NCI-H2029 treated with DMSO at 0.1 percent for 48 hours (cell line): ENCODE results near the gene F2RL1.
A peak's percentile ranks its signal among the peaks of the same experiment; 100 is the strongest.
"Not testable (repeated sequence)": the region's sequence is repeated elsewhere in the genome, so short reads cannot be mapped to it uniquely, and the experiment has no call there.

Experiments used
- DNase-seq: peaks from one replicate; lab custom pipeline; 2025; lab: John Stamatoyannopoulos, UW

Gene F2RL1

DNA sequence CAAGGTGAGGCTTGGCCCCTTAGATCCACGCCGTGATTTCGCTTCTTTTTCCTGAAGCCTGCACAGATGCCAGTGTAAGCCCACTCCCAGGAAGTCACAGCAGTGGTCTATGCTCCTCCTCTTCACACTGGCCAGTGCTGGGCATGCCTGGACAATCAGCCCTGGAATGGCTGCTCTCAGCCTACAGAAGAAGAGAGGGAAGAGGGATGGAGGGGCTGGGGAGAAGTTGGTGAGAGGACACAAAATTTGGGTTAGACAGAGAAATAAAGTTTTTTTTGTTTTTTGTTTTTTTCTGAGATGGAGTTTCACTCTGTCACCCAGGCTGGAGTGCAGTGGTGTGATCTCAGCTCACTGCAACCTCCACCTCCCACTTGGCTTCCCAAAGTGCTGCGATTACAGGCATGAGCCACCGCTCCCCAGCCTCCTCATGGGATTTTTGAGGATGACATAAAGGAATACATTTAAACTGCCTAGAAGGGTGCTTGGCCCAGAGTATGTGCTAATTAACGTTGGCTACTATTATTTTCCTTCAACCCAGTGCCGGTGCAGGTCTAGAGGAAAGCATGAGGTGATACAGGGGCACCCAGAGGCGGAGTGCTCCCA is 31.8 kb downstream of the F2RL1 start:
- DNase-seq, result no peak

DNA sequence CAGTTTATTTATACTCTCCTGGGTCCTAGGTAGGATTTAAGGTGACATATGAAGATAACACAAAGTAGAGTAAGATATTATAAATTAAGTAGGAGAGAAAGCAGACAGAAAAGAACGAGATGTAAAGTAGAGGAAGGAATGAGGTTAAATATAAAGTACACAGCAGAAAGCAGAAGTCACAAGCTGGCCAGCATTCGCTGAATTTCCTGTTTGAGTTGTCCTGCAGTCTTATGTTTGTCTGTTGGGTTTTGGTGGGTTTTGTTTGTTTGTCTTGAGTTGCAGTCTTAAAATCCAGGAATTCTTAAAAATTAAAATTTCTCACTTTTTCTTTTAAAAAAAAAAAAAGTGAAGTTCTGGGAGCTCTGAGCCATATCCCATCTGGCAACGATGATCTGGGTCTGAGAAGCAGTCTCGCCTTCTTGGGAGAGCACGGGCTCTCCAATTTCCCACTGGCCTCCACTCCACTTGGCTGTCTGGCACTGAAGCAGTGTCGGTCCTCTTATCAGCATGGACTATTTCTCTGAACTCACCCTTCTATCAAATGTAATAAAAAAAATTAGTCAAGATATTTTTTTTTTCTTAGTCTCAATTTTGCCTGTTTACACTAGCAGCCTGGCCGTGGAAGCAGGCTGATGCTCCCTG is 33.0 kb downstream of the F2RL1 start:
- no peak for DNase-seq

DNA sequence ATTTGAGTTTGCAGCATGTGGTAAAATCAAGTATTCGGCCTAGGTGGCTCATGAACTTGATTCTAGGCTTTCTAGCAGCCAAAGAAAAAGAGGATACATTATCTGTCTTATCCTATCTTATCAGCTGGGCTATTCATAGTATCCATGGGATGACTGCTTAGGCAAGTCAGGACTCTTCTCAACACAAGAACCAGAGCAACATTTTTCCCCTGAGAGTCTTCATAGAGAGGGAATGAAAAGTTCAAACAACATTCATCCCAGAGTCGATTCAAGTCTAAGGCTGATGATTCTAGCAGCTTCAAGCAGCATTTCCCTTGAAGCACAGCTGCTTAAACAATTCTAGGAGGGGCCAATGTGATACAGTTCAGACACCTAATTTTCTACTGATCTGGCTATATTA is 33.9 kb downstream of the F2RL1 start:
- no peak for DNase-seq

DNA sequence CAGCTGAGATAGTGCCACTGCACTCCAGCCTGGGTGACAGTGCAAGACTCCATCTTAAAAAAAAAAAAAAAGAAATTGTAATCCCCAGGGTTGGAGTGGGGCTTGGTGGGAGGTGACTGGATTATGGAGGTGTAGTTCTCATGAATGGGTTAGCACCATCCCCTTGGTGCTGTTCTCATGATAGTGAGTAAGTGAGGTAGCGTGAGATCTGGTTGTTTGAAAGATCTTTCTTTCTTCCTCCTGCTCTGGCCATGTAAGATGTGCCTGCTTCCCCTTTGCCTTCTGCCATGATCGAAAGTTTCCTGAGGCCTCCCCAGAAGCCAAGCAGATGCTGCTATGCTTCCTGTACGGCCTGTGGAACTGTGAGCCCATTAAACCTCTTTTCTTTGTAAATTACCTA is 34.9 kb downstream of the F2RL1 start:
- not testable (repeated sequence) for DNase-seq

DNA sequence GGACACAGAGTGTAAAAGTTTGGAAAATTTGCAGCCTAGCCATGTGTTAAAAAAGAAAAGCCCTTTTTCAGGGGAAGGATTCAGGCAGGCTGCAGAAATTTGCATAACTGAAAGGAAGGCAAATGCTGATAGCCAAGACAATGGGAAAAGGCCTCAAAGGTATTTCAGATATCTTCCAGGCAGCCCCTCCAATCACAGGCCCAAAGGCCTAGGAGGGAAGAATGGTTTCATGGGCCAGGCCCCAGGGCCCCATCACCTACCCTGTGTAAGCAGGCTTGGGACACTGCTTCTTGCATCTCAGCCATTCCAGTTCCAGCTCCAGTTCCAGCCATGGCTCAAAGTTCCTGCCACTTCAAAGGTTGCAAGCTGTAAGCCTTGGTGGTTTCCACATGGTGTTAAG is 35.8 kb downstream of the F2RL1 start:
- no peak for DNase-seq

DNA sequence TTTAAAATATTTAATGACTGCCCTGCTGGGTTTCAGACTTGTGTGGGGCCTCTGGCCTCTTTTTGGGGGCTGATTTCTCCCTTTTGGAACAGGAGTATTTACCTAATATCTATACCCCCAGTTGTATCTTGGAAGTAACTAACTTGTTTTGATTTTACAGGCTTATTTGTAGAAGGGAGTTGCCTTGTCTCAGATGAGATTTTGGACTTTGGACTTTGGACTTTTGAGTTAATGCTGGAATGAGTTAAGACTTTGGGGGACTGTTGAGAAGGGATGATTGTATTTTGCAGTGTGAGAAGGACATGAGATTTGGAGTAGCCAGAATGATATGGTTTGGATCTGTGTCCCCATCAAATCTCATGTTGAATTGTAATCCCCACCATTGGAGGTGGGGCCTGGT is 36.7 kb downstream of the F2RL1 start:
- DNase-seq, result not testable (repeated sequence)

DNA sequence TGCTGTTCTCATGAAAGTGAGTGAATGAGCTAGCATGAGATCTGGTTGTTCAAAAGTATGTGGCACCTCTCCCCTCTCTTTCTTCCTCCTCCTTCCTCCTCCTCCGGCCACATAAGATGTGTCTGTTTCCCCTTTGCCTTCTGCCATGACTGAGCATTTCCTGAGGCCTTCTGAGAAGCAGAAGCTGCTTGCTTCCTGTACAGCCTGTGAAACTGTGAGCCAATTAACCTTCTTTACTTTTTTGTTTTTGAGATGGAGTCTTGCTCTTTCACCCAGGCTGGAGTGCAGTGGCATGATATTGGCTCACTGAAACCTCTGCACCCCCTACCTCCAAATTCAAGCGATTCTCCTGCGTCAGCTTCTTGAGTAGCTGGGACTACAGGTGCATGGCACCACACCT is 37.1 kb downstream of the F2RL1 start:
- DNase-seq, result no peak

DNA sequence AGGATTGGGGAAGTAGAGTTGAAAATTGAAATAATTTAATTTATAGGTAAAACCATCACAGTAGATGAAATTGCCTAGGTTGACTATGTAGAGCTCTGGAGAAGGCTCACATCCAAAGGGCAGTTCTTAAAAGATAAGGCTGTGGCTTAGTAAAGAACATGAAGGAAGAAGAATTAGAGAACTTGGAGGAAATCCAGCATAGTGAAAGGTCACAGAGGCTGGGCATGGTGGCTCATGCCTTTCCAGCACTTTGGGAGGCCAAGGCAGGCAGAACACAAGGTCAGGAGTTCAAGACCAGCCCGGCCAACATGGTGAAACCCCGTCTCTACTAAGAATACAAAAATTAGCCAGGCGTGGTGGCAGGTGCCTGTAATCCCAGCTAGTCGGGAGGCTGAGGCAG is 38.0 kb downstream of the F2RL1 start:
- not testable (repeated sequence) for DNase-seq

DNA sequence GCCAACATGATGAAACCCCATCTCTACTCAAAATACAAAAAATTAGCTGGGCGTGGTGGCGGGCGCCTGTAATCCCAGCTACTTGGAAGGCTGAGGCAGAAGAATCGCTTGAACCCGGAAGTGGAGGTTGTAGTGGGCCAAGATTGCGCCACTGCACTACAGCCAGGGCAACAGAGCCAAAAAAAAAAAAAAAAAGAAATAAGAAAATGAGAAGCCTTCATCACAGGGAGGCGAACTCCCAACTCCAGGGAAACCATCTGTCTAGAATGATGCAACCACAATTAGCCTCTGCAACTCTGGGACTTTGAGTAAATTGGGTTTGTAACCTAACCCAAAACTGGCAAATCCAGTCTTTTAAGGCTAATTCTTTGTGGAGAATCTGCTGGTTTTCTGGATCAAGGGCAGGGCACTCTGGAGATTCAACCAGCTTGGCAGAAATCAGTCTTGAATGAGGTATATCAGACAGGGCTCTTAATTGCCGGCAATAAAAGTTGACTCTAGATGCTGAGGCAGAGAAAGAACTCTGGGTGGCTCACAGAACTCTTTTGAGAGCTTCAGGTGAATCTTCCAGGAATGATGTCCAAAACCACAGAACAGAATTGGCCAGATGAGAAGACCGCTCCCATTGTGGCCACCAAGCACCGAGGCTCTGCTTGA is 40.9 kb downstream of the F2RL1 start:
- no peak for DNase-seq

DNA sequence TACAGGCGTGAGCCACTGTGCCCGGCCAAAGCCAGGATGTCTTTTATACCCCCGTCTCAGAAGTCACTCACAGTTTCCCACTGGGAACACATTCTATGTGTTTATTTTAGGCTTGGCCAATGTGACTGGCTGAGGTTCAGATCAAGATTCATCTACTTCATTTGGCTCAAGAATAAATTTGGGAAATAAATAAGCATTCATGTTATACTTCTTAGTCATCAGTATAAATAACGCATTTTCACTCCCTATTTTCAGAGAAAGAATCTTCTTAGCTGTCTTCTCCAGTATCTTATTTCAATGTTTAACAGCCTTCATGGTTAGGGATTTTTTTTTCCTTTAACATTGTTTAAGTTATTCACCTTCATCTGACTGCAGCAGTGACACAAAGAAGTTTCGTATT is 42.8 kb downstream of the F2RL1 start:
- no peak for DNase-seq

DNA sequence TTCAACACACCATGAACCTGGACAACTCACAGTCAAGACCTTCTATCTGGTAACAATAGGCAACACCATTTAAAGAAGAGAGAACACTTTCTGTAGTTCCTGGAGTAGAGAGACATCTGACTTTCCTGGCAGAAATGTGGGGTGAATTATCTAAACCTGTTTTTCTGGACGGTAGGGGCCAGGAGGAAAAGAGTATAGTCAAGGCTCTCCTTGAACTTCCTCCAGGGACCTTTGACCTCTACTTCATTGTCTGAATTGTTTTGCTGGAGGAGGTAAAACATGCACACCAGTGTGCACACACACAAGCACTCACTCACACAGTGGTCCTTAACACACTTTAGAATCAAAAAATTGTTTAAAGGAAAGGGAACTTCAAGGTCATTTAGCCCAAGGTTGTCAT is 44.2 kb downstream of the F2RL1 start:
- no peak for DNase-seq

DNA sequence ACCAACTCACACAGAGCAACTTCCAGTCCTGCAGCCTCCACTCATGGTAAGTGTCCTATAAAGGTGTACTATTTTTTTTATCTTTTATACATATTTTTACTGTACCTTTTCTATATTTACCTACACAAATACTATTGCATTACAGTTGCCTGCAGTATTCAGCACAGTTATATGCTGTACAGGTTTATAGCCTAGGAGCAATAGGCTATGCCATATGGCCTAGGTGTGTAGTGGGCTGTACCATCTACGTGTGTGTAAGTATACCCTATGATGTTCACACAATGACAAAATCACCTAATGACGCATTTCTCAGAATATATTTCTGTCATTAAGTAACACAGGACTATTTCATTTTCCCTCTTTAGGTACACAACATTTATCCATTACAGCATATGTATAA is 47.7 kb downstream of the F2RL1 start:
- DNase-seq, result no peak

DNA sequence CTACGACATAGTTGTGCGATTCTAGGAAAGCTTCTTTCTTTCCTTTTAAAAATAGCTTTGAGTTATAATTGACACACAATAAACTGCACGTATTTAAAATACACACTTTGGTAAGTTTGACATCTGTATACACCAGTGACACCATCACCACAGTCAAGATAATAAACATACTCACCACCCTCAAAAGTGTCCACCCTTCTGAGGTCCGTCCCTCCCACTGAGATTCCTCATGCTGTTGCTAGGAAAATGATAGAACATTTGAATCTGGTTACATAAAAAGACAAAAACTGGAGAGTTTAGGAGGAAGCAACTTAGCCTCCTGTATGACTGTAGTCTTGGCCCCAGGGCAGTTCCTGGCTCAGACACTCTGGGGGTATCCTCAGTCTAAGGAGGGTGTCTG is 48.2 kb downstream of the F2RL1 start:
- DNase-seq, result no peak

DNA sequence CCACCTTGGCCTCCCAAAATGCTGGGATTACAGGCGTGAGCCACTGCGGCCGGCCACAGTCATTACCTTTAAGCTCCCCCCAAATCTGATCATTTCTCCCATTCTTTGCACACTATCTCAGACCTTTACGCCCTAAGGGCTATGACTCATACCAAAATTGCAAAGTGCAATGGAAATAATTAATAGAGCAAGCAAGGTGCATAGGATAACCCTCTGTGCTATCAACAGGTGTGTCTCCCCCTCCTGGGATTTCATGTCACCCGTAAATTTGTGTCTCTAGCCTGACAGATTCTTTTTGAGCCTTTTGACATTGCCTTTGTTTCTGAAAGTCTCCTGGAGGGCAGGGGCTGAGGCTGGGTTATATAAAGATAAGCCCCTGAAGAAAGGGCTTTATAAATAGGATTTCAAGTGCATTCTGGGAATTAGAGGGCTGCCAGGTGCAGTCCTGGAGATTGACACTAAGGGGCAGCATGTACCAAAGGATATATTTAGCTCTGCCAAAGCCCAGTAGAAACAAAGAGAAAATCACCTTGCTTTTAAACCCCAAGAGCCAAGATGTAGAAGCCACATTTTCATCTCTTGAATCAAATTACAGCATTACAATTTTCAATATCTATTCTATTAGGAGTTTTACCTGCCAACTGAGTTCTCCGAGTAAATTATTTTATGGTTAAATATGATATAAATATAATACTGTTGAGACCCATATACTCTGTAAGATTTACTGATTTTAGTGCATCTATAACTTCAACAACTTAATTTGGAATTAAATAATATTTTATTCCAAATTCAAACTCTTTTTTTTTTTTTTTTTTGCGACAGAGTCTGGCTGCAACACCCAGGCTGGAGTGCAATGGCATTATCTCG is 49.2 kb downstream of the F2RL1 start:
- DNase-seq, result peak; percentile 46

DNA sequence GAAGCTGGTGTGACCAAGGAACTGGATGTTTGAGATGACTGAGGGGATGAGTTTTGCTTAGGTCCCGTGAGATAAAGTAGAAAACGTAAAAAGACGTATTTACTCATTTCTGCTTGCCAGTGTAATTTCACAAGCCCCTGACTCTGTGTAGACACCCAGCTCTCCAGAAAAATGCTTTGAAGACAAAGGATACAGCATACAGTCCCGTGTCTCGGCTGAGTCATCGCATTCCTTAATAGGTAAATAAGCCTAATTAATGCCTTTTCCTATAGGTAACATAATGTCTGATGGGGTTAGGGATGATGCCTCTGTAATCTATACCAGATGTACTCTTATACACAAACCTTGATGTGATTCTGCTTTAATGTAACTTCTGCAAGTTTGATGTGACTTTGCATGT is 51.2 kb downstream of the F2RL1 start:
- no peak for DNase-seq

DNA sequence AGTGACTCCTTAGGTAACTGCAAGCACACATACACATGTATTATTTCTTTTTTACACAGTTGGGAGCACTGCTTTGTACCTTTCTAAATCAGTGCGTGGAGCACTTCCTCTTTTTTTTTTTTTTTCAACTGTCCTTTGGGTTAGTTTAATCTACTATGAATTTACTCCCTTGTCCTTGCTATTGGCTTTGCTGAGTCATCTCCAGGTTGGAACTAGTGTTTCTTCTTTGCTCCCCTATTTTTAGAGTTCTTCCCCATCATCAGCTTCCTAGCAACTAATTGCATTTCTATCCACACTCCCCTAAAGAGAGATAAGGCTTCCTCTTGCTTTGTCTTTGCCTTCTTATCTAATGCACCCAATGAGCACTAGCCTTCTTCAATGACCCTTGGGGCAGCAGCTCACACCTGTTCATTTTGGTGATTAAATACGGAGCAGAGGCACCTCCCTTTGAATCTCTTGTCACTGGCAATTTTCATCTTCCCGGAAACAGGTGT is 55.3 kb downstream of the F2RL1 start:
- peak; percentile 34 for DNase-seq
